Gastroesophageal sphincter (tissue), 4 donors: ENCODE measurements around the gene PLEKHG5. TPM values are rescaled to one million over a fixed set of nuclear protein-coding genes. Genes with fewer than 3 reads are reported as not detected.

Source experiments
- ATAC-seq: fragments of 150-250 bp; one replicate; pipeline ENCODE4 v1.9.1; 2016; ENCODE audit warnings: mild to moderate bottlenecking, moderate library complexity
- H3K27ac ChIP-seq, 4 donors: fragments of 200-600 bp; sonication (generic) in 3 of 4; 1 replicate in 3 of 4; 2 replicates in 1 of 4; pipeline ENCODE4 v1.5.1; 2016 to 2019
- H3K27me3 ChIP-seq: fragments of 200-600 bp; sonication (generic); one replicate; pipeline ENCODE4 v1.5.1; 2019
- H3K36me3 ChIP-seq, 2 donors: fragments of 200-600 bp; sonication (generic); one replicate each; pipeline ENCODE4 v1.5.1; 2019; ENCODE audit warnings: control low read depth in 1 of 2
- H3K4me1 ChIP-seq, 3 donors: fragments of 200-600 bp; sonication (generic); 1 replicate in 2 of 3; 2 replicates in 1 of 3; pipeline ENCODE4 v1.5.1; 2016 to 2019; ENCODE audit warnings: control low read depth in 2 of 3
- H3K4me3 ChIP-seq, 2 donors: fragments of 200-600 bp; sonication (generic); one replicate each; pipeline ENCODE4 v1.5.1; 2019; ENCODE audit warnings: mild to moderate bottlenecking in 1 of 2, moderate library complexity in 1 of 2
- H3K9me3 ChIP-seq, 3 donors: fragments of 200-600 bp; sonication (generic); one replicate each; pipeline ENCODE4 v1.5.1; 2017 to 2019; ENCODE audit warnings: control low read depth in 2 of 3
- EP300 ChIP-seq: sonication (generic); formaldehyde crosslinking; IDR thresholded peaks from one replicate; pipeline ENCODE4 v1.6.1; 2017; ENCODE audit warnings: antibody characterized with exemption, mild to moderate bottlenecking
- POLR2A ChIP-seq, 2 donors: fragments of 450-650 bp; IDR thresholded peaks; one replicate each; pipeline ENCODE4 v1.6.1; 2017; ENCODE audit warnings: antibody characterized with exemption in 2 of 2, mild to moderate bottlenecking in 2 of 2, moderate library complexity in 1 of 2
- POLR2AphosphoS5 ChIP-seq: sonication (generic); formaldehyde crosslinking; IDR thresholded peaks from one replicate; pipeline ENCODE4 v1.6.1; 2017; ENCODE audit warnings: antibody characterized with exemption
- WGBS, 2 donors: methylation state at CpG; one replicate each; pipeline ENCODE4 v1.1.5; 2018; ENCODE audit warnings: low coverage in 1 of 2; 5-methylcytosine and 5-hydroxymethylcytosine counted together
- total RNA-seq, 4 donors: library from RNA; depleted of rRNA; stranded (reverse); fragments of >200 nt; gene quantifications; one replicate each; pipeline ENCODE4 v1.1.0, GENCODE V29; 2016
- TF ChIP-seq, protein P1 (sequence below), 4 experiments: fragments of 200-600 bp in 2 of 4; fragments of 450-650 bp in 2 of 4; sonication (generic) in 1 of 4; IDR thresholded peaks; one replicate each; pipeline ENCODE4 v1.5.1; 2017 to 2019; ENCODE audit warnings: antibody characterized with exemption in 4 of 4, mild to moderate bottlenecking in 2 of 4, moderate library complexity in 2 of 4

PLEKHG5 gene
- total RNA-seq, 4 donors from 2014 or later = 8.6 to 14.0 (median 11.4) TPM

DNA sequence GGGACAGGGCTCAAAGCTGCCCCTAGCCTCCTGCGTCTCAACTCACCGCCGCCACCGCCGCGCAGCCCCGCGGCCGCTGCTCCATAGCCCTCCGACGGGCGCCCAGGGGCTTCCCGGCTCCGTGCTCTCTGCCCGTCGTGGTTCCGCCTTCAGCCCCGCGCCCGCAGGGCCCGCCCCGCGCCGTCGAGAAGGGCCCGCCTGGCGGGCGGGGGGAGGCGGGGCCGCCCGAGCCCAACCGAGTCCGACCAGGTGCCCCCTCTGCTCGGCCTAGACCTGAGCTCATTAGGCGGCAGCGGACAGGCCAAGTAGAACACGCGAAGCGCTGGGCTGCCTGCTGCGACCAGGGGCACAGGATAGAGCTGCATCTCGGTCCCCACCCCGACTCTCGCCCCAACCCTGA is 25.4 kb downstream of the PLEKHG5 start, which contains the start of gene TNFRSF25:
TNFRSF25 (minus strand) TSS at position 151 of the 400 bp plus-strand sequence; CDS start at position 85, 66 bp downstream.
- no peaks in the 10 kb centered on the region for H3K9me3 ChIP-seq
- no CpG with 5 or more reads among the region's 43 CpGs for WGBS, 2 donors
- peaks cover 0 to 62% of the 10 kb centered on the region in 2 donors for H3K36me3 ChIP-seq
- no peak for ATAC-seq
- H3K27ac ChIP-seq = no peak within 1 kb of the TSS
- TF ChIP-seq POLR2AphosphoS5 (no peak), POLR2A (IDR thresholded peaks at IDR 0.05) (no peak), EP300 (no peak)
- TF ChIP-seq, protein P1, sequence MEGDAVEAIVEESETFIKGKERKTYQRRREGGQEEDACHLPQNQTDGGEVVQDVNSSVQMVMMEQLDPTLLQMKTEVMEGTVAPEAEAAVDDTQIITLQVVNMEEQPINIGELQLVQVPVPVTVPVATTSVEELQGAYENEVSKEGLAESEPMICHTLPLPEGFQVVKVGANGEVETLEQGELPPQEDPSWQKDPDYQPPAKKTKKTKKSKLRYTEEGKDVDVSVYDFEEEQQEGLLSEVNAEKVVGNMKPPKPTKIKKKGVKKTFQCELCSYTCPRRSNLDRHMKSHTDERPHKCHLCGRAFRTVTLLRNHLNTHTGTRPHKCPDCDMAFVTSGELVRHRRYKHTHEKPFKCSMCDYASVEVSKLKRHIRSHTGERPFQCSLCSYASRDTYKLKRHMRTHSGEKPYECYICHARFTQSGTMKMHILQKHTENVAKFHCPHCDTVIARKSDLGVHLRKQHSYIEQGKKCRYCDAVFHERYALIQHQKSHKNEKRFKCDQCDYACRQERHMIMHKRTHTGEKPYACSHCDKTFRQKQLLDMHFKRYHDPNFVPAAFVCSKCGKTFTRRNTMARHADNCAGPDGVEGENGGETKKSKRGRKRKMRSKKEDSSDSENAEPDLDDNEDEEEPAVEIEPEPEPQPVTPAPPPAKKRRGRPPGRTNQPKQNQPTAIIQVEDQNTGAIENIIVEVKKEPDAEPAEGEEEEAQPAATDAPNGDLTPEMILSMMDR (IDR thresholded peaks at IDR 0.05) = no peak
- H3K4me1 ChIP-seq = no peaks in the 10 kb centered on the region
- H3K27me3 ChIP-seq = peaks cover 65% of the 10 kb centered on the region
- H3K4me3 ChIP-seq = peak within 1 kb of the TSS in 1 of 2 donors; percentile 19

DNA sequence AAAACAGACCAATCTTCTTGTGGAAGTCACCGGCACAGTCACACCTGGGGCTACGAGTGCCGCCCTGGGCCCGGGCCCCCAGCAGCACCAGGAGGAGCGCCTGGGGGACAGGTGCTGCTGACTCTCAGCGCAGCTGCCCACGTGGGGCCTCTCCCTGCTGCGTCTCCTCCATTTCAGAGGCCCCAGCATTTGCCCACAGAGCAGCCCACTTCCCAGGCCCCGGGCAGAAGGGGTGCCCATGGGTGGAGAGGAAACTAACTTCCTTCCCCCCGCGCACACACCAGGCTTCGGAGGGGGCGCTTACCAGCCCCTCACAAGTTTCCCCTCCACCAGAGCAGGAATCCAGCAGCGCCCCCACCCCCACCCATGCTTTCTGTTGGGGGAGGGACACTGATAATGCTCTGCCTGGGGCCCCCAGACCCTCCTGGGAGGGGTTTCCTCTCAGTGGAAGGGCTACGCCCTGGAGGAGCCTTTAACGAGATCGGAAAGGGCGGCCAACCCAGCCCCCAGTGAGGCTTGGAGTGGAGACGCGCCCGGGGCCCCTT is 25.9 kb downstream of the PLEKHG5 start:
- Histone ChIP-seq H3K9me3 (no peaks in the 10 kb centered on the region), H3K36me3 (peaks cover 0 to 58% of the 10 kb centered on the region in 2 donors), H3K27me3 (peaks cover 70% of the 10 kb centered on the region), H3K4me3 (peak overlapping the region in 1 of 2 donors; percentile 19), H3K27ac (no peak overlapping the region), H3K4me1 (peaks cover 0 to 2% (median 0%) of the 10 kb centered on the region in 3 donors)
- no CpG with 5 or more reads among the region's 21 CpGs for WGBS, 2 donors
- TF ChIP-seq POLR2AphosphoS5 (no peak), POLR2A (IDR thresholded peaks at IDR 0.05) (no peak), EP300 (no peak)
- TF ChIP-seq, protein P1 (IDR thresholded peaks at IDR 0.05) = no peak
- no peak for ATAC-seq

DNA sequence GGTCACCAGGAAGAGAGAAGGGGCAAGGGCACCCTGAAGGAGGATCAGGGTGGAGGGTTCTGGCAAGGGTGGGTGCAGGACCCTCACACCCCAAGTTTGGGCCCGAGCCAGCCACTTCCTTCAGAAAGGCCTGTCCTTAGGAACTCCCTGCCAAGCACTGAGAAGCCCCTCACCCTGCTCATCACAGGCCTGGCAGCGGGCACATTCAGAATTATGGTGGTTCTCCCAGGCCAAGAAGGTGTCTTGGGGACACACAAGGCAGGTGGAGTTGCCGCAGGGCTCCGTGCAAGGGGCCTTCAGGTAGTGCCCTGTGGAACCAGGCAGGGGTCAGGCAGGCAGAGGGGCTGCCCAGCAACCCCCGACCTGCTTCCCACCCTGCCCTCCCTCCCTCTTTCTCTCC is 26.6 kb downstream of the PLEKHG5 start:
- Histone ChIP-seq H3K9me3 (no peaks in the 10 kb centered on the region), H3K4me3 (no peak overlapping the region), H3K4me1 (peaks cover 0 to 8% (median 0%) of the 10 kb centered on the region in 3 donors), H3K27me3 (peaks cover 76% of the 10 kb centered on the region), H3K27ac (no peak overlapping the region), H3K36me3 (peaks cover 0 to 52% of the 10 kb centered on the region in 2 donors)
- WGBS, 2 donors = 87% methylated on average over 4 of the region's 5 CpGs; no CpG with 5 or more reads in 1 of the 2 donors
- no peak for ATAC-seq
- no peak for TF ChIP-seq POLR2AphosphoS5
- TF ChIP-seq EP300 = no peak
- no peak for TF ChIP-seq POLR2A (IDR thresholded peaks at IDR 0.05)
- TF ChIP-seq, protein P1 (IDR thresholded peaks at IDR 0.05) = no peak

DNA sequence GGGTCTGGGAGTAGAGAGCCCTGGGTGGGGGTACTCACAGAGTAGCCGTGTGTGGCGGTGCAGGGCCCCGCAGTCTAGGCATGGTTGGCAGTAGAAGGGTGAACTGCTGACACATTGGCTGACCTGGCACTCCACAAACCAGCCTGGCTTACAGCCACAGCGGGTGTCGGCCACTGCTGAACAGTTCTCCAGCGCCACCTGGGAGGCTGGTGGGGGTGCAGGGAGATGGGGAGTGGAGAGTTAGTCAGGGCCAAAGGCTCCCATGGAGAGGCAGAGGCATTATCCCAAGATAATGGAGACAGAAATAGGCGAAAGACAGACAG is 27.0 kb downstream of the PLEKHG5 start:
- no peak for ATAC-seq
- Histone ChIP-seq H3K27ac (no peak overlapping the region), H3K36me3 (peaks cover 0 to 48% of the 10 kb centered on the region in 2 donors), H3K4me3 (no peak overlapping the region), H3K9me3 (no peaks in the 10 kb centered on the region), H3K4me1 (peaks cover 0 to 11% (median 0%) of the 10 kb centered on the region in 3 donors), H3K27me3 (peaks cover 81% of the 10 kb centered on the region)
- TF ChIP-seq POLR2AphosphoS5 (no peak), EP300 (no peak), POLR2A (IDR thresholded peaks at IDR 0.05) (no peak)
- TF ChIP-seq, protein P1 (IDR thresholded peaks at IDR 0.05) = no peak
- WGBS, 2 donors = 100% methylated on average over 2 to 4 of the region's 7 CpGs

DNA sequence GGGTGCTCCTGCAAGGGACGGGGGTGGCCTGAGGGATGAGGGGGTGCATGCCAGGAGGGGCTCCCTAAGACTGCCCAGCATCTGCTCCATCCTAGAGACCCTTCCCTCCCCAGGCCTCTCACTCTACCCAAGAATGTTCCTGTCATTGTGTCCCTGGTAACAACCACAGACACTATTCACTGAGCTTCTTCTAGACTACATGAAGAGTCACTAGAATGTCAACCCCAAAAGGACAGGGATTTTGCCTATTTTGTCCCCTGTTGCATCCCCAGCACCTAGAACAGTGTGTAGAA is 28.4 kb downstream of the PLEKHG5 start:
- WGBS, 2 donors = no CpG with 5 or more reads among the region's 1 CpG
- H3K27me3 ChIP-seq = peaks cover 94% of the 10 kb centered on the region

More for the DNA sequence above, 28.4 kb downstream of the PLEKHG5 start:
- Histone ChIP-seq H3K36me3 (peaks cover 0 to 34% of the 10 kb centered on the region in 2 donors), H3K9me3 (no peaks in the 10 kb centered on the region), H3K4me3 (no peak overlapping the region), H3K27ac (no peak overlapping the region), H3K4me1 (peaks cover 0 to 11% (median 0%) of the 10 kb centered on the region in 3 donors)
- no peak for ATAC-seq
- TF ChIP-seq POLR2A (IDR thresholded peaks at IDR 0.05) = no peak
- no peak for TF ChIP-seq EP300
- TF ChIP-seq POLR2AphosphoS5 = no peak
- TF ChIP-seq, protein P1 (IDR thresholded peaks at IDR 0.05) = no peak
